DMS114 treated with DMSO at 0.1 percent for 48 hours (cell line): ENCODE measurements around the gene NXT1.
"Not testable (repeated sequence)": the region's sequence is repeated elsewhere in the genome, so short reads cannot be mapped to it uniquely, and the experiment has no call there.

Experiments used
- DNase-seq: peaks from one replicate; lab custom pipeline; 2025; ENCODE audit not compliant: unreplicated experiment; lab: John Stamatoyannopoulos, UW

Gene NXT1

GRCh38 chr20:23350196-23350903, at the start of gene NXT1:
Gene NXT1, plus strand, starts transcription at chr20:23350791. Its CDS starts 3,251 bp downstream, at chr20:23354042.
- DNase-seq = peak; percentile 93

- DNase-seq = no peak
Measured at GRCh38 chr20:23301436-23302050, 49.0 kb upstream of the NXT1 start.

GRCh38 chr20:23302386-23302785, 48.2 kb upstream of the NXT1 start:
- no peak for DNase-seq

GRCh38 chr20:23302801-23303200, 47.8 kb upstream of the NXT1 start:
- no peak for DNase-seq

GRCh38 chr20:23303325-23304102, 47.1 kb upstream of the NXT1 start:
- DNase-seq = no peak

GRCh38 chr20:23304616-23305015, 46.0 kb upstream of the NXT1 start:
- no peak for DNase-seq

- no peak for DNase-seq
Measured at GRCh38 chr20:23305098-23305497, 45.5 kb upstream of the NXT1 start.

GRCh38 chr20:23307393-23307792, 43.2 kb upstream of the NXT1 start:
- DNase-seq = not testable (repeated sequence)

- no peak for DNase-seq
Measured at GRCh38 chr20:23308024-23308423, 42.6 kb upstream of the NXT1 start.

- DNase-seq = no peak
Measured at GRCh38 chr20:23308908-23309307, 41.7 kb upstream of the NXT1 start.

GRCh38 chr20:23309781-23310180, 40.8 kb upstream of the NXT1 start:
- no peak for DNase-seq

- DNase-seq = no peak
Measured at GRCh38 chr20:23311947-23312506, 38.6 kb upstream of the NXT1 start.

GRCh38 chr20:23313271-23313670, 37.3 kb upstream of the NXT1 start:
- DNase-seq = no peak

- no peak for DNase-seq
Measured at GRCh38 chr20:23314699-23315098, 35.9 kb upstream of the NXT1 start.

- DNase-seq = no peak
Measured at GRCh38 chr20:23315099-23315498, 35.5 kb upstream of the NXT1 start.

GRCh38 chr20:23316626-23317025, 34.0 kb upstream of the NXT1 start:
- no peak for DNase-seq

- no peak for DNase-seq
Measured at GRCh38 chr20:23317081-23317480, 33.5 kb upstream of the NXT1 start.

- DNase-seq = no peak
Measured at GRCh38 chr20:23318347-23318746, 32.2 kb upstream of the NXT1 start.

GRCh38 chr20:23320317-23320716, 30.3 kb upstream of the NXT1 start:
- DNase-seq = no peak

- no peak for DNase-seq
Measured at GRCh38 chr20:23325107-23325506, 25.5 kb upstream of the NXT1 start.

GRCh38 chr20:23326774-23327173, 23.8 kb upstream of the NXT1 start:
- no peak for DNase-seq
